ENCODE results near the gene GAB3. TPM values are rescaled to one million over a fixed set of nuclear protein-coding genes. Genes with fewer than 3 reads are reported as not detected.

GAB3 gene
- total RNA-seq, 4 donors from 2014 or later: 0.92 to 2.2 (median 1.1) TPM

DNA sequence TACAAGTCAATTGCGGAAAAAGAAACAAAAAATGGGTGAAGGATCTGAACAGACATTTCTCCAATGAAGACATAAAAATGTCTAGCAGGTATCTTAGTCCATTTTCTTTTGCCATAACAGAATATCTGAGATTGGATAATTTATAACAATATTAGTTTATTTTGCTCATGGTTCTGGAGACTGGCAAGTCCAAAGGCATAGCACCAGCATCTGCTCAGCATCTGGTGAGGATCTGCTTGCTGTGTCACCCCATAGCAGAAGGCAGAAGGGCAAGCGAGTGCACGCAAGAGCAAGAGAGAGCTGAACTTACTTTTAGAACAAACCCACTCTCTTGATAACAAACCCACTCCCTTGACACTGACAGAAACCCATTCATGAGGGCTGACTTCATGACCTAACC is 29.7 kb downstream of the GAB3 start:
- no peaks in the 10 kb centered on the region for H3K9me3 ChIP-seq
- no peaks in the 10 kb centered on the region for H3K36me3 ChIP-seq
- no peak for TF ChIP-seq POLR2A (IDR thresholded peaks at IDR 0.05)
- TF ChIP-seq, protein P1, sequence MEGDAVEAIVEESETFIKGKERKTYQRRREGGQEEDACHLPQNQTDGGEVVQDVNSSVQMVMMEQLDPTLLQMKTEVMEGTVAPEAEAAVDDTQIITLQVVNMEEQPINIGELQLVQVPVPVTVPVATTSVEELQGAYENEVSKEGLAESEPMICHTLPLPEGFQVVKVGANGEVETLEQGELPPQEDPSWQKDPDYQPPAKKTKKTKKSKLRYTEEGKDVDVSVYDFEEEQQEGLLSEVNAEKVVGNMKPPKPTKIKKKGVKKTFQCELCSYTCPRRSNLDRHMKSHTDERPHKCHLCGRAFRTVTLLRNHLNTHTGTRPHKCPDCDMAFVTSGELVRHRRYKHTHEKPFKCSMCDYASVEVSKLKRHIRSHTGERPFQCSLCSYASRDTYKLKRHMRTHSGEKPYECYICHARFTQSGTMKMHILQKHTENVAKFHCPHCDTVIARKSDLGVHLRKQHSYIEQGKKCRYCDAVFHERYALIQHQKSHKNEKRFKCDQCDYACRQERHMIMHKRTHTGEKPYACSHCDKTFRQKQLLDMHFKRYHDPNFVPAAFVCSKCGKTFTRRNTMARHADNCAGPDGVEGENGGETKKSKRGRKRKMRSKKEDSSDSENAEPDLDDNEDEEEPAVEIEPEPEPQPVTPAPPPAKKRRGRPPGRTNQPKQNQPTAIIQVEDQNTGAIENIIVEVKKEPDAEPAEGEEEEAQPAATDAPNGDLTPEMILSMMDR (IDR thresholded peaks at IDR 0.05 in 4 of 5, conservative IDR thresholded peaks at IDR 0.05 in 1 of 5): no peak
- intact Hi-C loops (cut with DNase I; ENCODE audit: low total_unique reads): no loop called here
- no peak overlapping the region for H3K4me3 ChIP-seq
- ATAC-seq (no peak), DNase-seq (no peak)
- no peaks in the 10 kb centered on the region for H3K27me3 ChIP-seq
- in situ Hi-C loops (cut with MboI; ENCODE audit: low sequenced_read_pairs in 4 of 4): no loop called here
- H3K4me1 ChIP-seq: no peaks in the 10 kb centered on the region
- H3K27ac ChIP-seq: no peak overlapping the region

GRCh38 chrX:154720067-154720466 is 30.8 kb downstream of the GAB3 start:
- Histone ChIP-seq H3K4me3 (no peak overlapping the region), H3K27ac (no peak overlapping the region), H3K4me1 (no peaks in the 10 kb centered on the region), H3K27me3 (no peaks in the 10 kb centered on the region), H3K36me3 (no peaks in the 10 kb centered on the region), H3K9me3 (no peaks in the 10 kb centered on the region)
- ATAC-seq (no peak), DNase-seq (no peak)
- intact Hi-C loops (cut with DNase I; ENCODE audit: low total_unique reads): no loop called here
- in situ Hi-C loops (cut with MboI; ENCODE audit: low sequenced_read_pairs in 4 of 4): no loop called here
- no peak for TF ChIP-seq POLR2A (IDR thresholded peaks at IDR 0.05)
- TF ChIP-seq, protein P1 (IDR thresholded peaks at IDR 0.05 in 4 of 5, conservative IDR thresholded peaks at IDR 0.05 in 1 of 5): no peak

GRCh38 chrX:154719132-154719675 is 31.7 kb downstream of the GAB3 start:
- in situ Hi-C loops (cut with MboI; ENCODE audit: low sequenced_read_pairs in 4 of 4): no loop called here
- no peak for TF ChIP-seq POLR2A (IDR thresholded peaks at IDR 0.05)
- TF ChIP-seq, protein P1 (IDR thresholded peaks at IDR 0.05 in 4 of 5, conservative IDR thresholded peaks at IDR 0.05 in 1 of 5): no peak
- Histone ChIP-seq H3K36me3 (no peaks in the 10 kb centered on the region), H3K4me3 (no peak overlapping the region), H3K9me3 (no peaks in the 10 kb centered on the region), H3K27me3 (no peaks in the 10 kb centered on the region), H3K27ac (no peak overlapping the region), H3K4me1 (no peaks in the 10 kb centered on the region)
- ATAC-seq (no peak), DNase-seq (no peak)
- intact Hi-C loops (cut with DNase I; ENCODE audit: low total_unique reads): no loop called here

- intact Hi-C loops (cut with DNase I; ENCODE audit: low total_unique reads) (no loop called here), in situ Hi-C loops (cut with MboI; ENCODE audit: low sequenced_read_pairs in 4 of 4) (no loop called here)
- H3K36me3 ChIP-seq: no peaks in the 10 kb centered on the region
- DNase-seq (no peak), ATAC-seq (no peak)
- H3K9me3 ChIP-seq: no peaks in the 10 kb centered on the region
- peak overlapping the region in 1 of 4 donors; percentile 6 for H3K27ac ChIP-seq
- no peaks in the 10 kb centered on the region for H3K4me1 ChIP-seq
- no peak overlapping the region for H3K4me3 ChIP-seq
- H3K27me3 ChIP-seq: no peaks in the 10 kb centered on the region
- TF ChIP-seq, protein P1 (IDR thresholded peaks at IDR 0.05 in 4 of 5, conservative IDR thresholded peaks at IDR 0.05 in 1 of 5): no peak
- TF ChIP-seq POLR2A (IDR thresholded peaks at IDR 0.05): no peak
These were observed 32.3 kb downstream of the GAB3 start for GRCh38 chrX:154718616-154719015.

DNA sequence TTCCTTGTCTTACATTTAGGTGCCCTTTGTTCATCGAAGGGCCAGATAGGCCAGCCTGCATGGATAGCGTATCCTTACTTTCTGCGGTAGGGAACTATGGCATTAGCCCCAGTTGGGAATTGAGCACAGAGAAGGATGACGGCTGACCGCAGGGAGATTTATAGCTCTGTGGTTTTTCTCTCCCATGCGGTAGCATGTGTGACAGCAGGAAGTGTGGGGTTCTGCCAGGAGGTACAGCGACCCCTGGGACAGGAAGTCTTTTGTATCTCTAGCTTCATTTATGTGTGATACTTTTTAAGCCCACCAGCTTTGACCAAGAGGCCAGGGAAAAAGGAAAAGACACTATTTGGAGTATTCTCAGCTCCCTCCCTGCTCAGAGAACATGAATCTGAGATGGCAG is 33.1 kb downstream of the GAB3 start:
- Histone ChIP-seq H3K36me3 (no peaks in the 10 kb centered on the region), H3K9me3 (no peaks in the 10 kb centered on the region), H3K4me3 (no peak overlapping the region), H3K4me1 (no peaks in the 10 kb centered on the region), H3K27ac (peak overlapping the region in 1 of 4 donors; percentile 6), H3K27me3 (no peaks in the 10 kb centered on the region)
- ATAC-seq (no peak), DNase-seq (no peak)
- intact Hi-C loops (cut with DNase I; ENCODE audit: low total_unique reads) (no loop called here), in situ Hi-C loops (cut with MboI; ENCODE audit: low sequenced_read_pairs in 4 of 4) (no loop called here)
- TF ChIP-seq POLR2A (IDR thresholded peaks at IDR 0.05): no peak
- TF ChIP-seq, protein P1 (IDR thresholded peaks at IDR 0.05 in 4 of 5, conservative IDR thresholded peaks at IDR 0.05 in 1 of 5): no peak

Measured in gastrocnemius medialis (tissue), 4 donors.